NCI-H345 treated with DMSO at 0.1 percent for 48 hours (cell line): ENCODE data around the gene S100A7.
A peak's percentile ranks its signal among the peaks of the same experiment; 100 is the strongest.
"Not testable (repeated sequence)": the region's sequence is repeated elsewhere in the genome, so short reads cannot be mapped to it uniquely, and the experiment has no call there.

Source experiments
- DNase-seq: peaks from one replicate; lab custom pipeline; 2025; ENCODE audit not compliant: unreplicated experiment; lab: John Stamatoyannopoulos, UW

Gene S100A7

DNA sequence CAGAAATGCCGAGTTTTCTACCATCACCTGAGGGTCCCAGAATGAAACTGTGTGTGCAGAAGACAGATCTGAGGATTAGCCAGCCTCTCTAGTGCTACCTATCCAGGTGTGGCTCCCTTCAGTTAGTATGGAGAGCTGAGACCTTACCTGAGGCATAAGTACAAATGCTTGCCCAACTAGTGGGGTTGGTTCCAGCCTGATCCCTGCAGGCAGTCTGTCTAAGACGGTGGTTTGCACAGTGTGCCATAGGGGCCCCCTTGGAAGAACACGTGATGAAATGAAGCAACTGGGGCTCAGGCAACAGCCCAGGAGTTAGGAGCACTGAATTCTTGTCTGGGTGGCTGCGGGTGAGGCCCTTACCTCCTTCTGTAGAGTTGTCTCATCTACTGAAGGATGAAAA lies 28.5 kb downstream of the S100A7 start:
- DNase-seq, result no peak

DNA sequence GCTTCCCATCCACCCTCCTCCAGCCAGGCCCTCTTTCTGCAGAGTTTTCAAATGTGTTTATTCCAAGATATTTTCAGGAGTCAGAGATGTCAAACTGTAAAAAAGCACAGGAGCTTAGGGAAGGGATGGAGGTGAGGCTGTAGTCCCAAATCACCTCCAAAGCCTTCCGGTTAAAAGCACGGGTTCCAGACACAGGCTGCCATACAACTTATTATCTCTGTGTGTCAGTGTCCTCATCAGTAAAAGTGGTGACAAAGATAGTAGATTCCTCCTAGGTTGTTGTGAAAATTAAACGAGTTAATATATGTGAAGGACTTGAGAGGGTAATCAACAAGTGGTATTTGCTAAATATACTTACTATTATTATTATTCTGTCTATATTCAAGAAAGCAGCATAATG lies 29.0 kb downstream of the S100A7 start:
- no peak for DNase-seq

DNA sequence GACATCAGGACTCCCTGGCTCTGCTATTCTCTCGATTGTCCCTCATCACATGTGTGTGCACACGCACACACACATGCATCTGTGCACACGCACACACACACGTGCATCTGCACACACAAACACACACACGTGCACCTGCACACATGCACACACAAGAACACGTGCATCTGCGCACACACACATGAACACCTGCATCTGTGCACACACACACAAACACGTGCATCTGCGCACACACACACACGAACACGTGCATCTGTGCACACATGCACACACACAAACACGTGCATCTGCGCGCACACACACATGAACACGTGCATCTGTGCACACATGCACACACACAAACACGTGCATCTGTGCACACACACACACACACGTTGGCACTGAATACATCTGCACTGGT lies 29.4 kb downstream of the S100A7 start:
- no peak for DNase-seq

DNA sequence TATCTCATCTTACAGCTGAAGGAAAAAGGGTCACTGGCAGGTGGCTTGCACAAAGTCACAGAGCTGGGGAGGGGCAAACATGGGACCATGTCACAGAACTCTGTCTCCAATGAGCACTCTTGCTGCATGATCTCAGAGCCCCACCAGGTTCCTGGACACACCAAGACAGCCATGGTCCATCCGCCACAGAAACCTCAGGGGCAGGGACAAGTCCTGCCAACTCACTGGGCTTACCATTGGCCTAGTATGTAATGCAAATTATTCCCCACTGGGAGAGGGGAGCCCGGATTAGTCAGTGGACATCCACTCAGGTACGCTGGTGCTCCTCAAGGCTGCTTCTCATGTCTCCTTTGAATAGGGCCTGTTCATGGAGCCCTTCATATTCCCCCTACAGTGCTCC lies 29.9 kb downstream of the S100A7 start:
- no peak for DNase-seq

DNA sequence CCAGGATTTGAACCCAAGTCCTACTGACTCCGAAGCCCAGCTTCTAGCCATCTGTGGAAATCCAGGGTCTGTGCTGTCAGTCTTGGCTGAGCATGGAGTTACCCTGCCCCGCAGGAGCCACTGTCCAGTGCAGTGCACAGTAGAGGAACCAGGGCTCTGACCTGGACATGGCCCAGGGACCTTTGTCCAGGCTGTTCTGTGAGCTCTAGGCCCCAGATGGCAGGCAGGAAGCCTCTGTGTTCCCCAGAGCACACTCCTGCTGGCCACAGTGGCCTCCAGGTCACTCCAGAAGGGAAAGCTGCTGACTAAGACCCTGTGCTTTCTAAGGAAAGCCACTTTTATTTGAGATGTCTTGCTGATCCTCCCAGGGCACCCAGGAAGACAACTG lies 30.3 kb downstream of the S100A7 start:
- DNase-seq, result no peak

DNA sequence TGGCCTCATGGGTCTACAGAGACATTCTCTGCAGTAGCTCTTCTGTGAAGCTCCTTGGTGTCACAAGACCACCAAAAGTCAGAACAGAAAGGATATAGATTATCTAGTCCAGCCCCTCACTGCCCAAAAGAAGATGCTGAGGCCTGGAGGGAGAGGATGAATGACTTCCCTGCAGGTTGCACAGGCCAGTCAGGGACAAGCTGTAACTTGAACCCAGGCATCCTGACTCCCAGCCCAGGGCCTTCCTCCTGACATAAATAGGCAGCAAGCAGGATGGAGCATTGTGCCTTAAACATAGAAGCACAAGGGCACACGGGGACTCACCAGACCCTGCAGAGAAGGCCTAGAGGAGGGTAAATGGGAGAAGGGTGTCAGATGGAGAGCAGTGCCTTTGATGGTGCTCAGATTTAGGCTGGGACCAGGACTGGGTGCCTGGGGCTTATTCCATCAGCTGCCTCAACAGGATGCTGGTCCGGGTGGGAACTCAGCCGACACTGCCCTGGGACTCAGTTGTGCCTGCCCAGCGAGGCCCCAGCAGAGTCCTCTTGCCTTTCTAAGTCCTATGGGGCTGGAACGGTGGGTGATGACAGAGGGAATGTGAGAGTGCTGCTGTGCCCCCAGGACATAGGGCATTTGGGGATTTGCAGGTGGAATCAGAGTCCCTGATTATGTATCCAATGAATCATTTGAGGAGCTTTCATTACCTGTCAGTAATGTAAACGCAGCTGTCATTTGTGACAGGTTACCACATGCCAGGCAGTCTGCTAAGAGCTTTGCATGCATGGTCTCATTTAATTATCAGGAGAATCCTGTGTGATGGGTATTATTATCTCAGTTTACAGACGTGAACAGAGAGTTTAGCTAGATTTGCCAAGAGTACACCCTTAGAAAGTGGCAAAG lies 30.9 kb downstream of the S100A7 start:
- DNase-seq, result peak; percentile 98

DNA sequence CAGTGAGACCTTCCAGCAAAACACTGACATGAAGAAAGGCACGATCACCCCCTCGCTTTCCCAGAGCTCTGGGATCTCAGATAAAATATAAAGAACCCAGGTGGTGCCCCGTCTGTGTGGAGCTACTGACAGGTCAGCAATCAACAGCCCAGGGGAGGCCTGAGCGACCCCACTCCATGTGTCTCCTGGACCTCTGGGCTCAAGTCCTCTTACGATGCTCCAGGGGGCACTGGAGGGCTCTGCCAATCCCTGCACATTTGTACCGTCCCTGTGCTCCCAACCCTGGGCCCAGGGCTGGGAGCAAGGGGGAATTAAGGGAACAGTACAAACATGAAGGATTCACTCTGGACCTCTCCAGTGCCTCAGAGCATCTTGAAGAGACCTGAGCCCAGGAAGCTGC lies 31.7 kb downstream of the S100A7 start:
- no peak for DNase-seq

DNA sequence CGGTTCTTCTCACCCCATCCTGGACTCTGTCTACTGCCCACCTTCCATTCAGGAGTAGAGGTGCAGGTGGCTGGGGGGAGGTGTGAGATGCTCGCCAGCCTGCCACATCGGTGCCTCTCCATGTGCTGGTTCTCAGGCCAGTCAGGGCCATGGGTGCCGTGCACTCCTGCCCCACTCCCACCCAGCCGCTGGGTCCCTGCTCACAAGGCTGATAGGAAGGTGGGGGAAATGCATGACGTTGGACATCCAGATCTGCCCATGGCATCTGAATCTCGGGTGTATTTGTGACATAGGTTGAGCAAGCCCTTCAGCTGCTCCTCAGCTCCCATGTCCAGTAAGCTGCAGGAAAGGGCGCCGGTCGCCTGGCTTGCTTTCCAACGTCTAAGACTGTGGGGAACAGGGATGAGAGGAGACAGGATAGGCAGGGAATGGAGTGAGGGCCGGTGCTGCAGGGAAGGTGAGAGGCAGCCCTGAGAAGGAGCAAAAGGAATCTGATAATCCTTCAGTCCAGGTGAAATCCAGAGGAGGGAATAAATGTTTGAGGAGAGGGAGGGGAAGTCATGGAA lies 32.3 kb downstream of the S100A7 start:
- DNase-seq, result no peak

DNA sequence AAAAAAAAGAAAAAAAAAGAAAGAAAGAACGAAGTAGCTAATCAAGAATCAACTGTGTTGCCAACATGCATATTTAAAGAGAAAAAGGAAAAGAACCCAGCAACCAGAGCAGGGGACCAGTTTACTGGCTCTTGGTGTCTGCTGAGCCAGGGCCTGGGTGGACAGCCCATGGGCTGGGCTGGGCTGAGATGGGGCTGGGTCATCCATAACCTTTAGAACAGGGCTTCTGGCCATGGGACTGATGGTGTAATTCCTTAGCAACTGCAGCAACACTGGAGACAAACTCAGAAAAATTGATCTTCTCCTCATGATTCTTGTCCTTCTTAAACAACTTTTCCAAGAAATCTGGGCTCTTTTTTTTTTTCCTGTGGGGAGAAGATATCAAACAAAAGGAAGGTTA lies 33.6 kb downstream of the S100A7 start:
- no peak for DNase-seq

DNA sequence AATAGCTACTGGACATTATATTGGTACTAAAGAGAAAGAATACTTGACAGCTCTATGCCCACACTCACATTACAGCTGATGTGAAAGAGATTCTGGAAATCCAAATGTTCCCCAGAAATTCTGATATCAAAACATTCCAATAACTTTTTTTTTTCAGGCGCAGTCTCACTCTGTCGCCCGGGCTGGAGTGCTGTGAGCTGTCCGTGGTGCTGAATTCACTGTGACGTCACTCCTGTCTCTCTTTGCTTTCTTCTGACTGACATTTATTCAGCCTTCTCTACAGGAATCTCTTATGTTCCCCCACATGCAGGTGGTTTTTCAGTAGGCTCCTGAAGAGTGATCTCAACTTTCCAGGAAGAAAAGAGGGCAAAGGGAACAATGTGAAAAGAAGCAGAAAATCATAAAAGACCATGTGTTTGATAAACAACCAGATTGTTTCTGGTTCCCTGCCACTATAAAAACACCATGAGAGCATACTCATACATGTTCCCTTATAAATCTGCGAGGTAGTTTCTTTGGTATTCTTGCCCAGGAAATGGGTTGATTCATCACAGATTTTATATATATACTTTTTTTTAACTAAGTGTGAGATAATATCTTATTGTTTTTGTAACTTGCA lies 37.9 kb downstream of the S100A7 start:
- no peak for DNase-seq

DNA sequence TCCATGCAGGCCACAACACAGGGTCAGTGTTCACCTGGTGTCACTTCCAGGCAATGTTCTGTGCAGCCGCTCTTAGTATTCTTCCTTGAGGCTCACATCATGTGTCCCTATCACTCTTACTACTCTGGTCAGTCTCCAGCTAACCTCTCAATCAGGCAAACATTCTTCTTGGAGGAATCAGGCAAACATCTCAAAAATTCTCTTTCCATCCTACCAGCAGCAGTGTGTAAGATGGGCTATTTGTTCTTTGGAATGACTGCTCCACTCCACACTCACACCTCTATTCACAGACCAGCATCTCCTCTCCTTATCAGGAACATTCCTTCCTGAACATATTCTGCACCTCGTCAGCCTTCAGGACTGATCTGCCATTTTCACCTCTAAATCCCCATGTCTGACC lies 40.1 kb downstream of the S100A7 start:
- DNase-seq, result no peak

DNA sequence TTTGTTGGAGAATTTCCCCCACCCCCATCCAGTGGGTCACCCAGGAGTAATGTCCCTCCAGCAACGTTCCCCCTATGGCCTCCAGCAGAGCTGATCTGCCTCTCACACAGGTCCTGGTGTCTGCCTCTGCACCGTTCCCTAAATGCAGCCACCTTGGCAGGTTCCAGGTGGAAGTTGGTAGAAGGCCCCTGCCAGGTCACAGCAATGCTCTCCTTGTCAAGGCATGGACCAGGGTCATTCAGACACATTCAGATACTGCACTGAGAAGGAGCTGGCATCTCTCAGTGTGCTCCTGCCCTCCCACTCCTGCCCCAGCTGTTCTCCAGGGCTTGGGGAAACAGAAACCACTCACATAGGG lies 41.0 kb downstream of the S100A7 start:
- DNase-seq, result not testable (repeated sequence)

DNA sequence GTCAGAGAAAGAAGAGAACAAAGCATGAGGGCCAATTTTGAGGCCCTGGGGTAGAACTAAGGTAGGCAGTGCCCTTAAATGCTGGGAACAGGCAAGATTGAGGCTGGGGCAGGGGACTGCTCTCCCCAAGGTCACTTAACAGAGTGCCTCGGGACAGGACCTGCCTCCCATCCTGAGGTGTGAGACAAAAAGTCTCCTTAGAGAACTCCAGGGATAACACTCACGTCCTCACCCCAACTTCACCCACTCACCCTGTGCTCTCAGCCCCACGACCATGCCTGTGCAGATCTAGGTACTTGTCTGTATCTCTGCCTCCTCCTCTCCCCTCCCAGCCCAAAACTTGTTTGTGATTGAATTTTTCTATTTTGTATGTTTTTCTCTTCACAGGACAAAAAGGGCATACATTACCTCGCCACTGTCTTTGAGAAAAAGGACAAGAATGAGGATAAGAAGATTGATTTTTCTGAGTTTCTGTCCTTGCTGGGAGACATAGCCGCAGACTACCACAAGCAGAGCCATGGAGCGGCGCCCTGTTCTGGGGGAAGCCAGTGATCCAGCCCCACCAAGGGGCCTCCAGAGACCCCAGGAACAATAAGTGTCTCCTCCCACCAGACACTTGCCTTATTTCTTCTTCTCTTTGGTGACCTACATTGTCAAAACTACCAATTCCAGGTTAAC lies 41.6 kb downstream of the S100A7 start:
- DNase-seq, result not testable (repeated sequence)

DNA sequence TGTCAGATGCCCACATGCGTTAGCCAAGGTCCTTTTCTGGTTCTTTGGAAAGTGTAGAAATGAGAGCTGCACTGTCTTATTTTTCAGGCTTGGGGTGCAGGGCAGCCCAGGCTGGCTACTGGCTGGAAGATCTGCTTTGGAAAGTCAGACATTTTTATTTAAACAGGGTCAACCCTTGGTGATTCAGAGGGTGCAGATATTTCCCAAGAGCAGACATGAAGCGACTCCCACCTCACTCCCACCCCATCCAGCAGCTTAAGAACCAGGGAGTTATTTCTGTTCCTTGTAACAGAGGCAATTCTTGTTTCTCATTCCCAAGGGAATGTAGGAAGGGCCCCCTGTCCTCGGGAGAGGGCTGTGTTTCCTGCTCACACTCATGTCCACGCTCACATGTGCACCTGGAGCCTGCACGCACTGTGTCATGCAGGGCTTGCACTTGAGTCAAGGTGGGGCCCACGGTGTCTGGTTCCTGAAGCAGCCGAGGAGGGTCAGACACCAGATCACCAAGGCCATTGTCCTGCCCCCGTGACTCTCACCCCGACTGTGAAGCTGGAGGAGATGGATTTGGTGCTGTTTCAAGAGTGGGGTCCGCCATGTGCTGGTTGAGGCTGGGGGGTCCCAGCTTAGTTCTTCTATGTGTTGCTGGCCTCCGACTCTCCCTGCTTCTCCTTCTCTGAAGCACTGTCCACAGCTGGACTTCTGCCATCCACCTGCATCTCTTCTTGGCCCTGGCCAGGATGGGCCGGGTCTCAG lies 43.1 kb downstream of the S100A7 start:
- no peak for DNase-seq

DNA sequence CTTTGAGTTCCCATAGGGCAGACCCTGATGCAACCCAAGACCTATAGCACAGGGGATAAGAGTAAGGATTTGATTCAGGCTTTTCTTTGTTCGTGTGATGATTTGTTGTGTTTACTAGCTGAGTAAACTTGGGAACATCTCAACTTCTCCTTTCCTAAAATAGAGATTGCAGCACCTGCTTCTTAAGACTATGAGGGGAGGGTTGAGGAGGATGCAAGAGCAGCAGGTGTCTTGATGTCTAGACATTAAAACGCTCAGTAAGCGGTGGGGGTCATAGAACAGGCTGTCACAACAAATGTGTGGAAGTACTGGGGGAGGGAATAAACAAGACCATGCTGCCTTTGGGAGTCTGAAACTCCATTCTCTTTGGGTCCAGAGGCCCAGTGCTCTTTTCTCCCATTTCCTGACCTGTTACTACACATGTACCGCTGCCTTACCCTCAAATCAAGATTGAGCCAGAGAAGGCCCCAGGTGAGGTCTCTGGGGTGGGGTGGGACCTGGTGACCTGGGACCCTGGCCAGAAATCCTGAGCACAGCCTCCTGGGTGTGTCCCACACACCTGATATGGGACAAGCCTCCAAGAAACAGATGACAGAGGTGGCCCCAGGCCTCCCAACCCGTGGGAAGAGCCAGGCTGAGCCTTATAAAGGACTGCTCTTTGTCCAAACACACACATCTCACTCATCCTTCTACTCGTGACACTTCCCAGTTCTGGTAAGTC lies 44.4 kb downstream of the S100A7 start, which contains the start of gene S100A7A:
Gene S100A7A (plus strand): TSS at position 671 of the 721 bp plus-strand sequence. CDS start 1,563 bp downstream, outside the sequence.
- DNase-seq, result no peak

DNA sequence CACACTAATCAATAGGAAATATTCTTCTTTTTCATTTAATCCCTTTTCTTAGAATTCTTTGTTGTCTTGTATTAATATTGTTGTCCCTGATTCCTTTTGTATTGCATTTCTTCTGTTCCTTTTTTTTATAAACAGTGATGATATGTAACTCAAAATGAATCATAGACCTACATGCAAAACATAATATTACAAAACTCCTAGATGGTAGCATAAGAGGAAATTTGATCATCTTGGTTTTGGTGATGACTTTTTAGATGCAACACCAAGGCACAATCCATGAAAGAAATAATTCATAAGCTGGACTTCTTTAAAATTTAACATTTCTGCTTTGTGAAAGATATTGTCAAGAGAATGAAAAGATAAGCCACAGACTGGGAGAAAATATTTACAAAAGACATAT lies 46.5 kb downstream of the S100A7 start:
- not testable (repeated sequence) for DNase-seq
